PC-9 (cell line): Measurements from ENCODE around the gene PRDM16. TPM values are rescaled to one million over a fixed set of nuclear protein-coding genes. Genes with fewer than 3 reads are reported as not detected.

Experiments used
- BruUV-seq: library from RNA; stranded (reverse); fragments of 400-500 nt; replicated peaks from 2 replicates; lab custom pipeline; 2021; lab: Mats Ljungman, UMichigan
- CTCF ChIA-PET: fragments of 300-600 bp; sonication (Branson Sonifier 250); formaldehyde crosslinking; loops from one replicate; lab custom pipeline; 2022; ENCODE audit warnings: antibody characterized with exemption; lab: Charles Lee
- POLR2A ChIA-PET: fragments of 300-600 bp; sonication (Branson Sonifier 250); formaldehyde crosslinking; loops from one replicate; lab custom pipeline; 2022; ENCODE audit warnings: antibody characterized with exemption; ENCODE audit not compliant: unreplicated experiment; lab: Charles Lee
- DNase-seq, 2 experiments: peaks; one replicate each; pipeline versions ENCODE4 v3.0.0 to v3.0.0-alpha.2; 2015 to 2022; ENCODE audit warnings: mixed read lengths in 1 of 2
- H2AFZ ChIP-seq: fragments of 200-600 bp; sonication (generic); 2 replicates; pipeline ENCODE4 v1.8.1; 2017; ENCODE audit warnings: antibody characterized with exemption
- H3F3A ChIP-seq: fragments of 200-600 bp; sonication (generic); 2 replicates; pipeline ENCODE4 v1.8.1; 2017; ENCODE audit warnings: antibody characterized with exemption, mild to moderate bottlenecking, low read depth; ENCODE audit not compliant: insufficient read depth
- H3K27ac ChIP-seq: fragments of 200-600 bp; sonication (generic); 2 replicates; pipeline ENCODE4 v1.6.1; 2016; ENCODE audit warnings: mixed run types
- H3K27me3 ChIP-seq: fragments of 200-600 bp; sonication (generic); 2 replicates; pipeline ENCODE4 v1.6.1; 2016; ENCODE audit warnings: low read depth, mixed run types; ENCODE audit not compliant: insufficient read depth
- H3K36me3 ChIP-seq: fragments of 200-600 bp; sonication (generic); 2 replicates; pipeline ENCODE4 v1.6.1; 2016; ENCODE audit warnings: low read depth, mixed run types
- H3K4me1 ChIP-seq: fragments of 200-600 bp; sonication (generic); replicated peaks from 2 replicates; pipeline ENCODE4 v1.6.1; 2016; ENCODE audit warnings: mixed run types; ENCODE audit not compliant: insufficient read depth
- H3K4me2 ChIP-seq: fragments of 200-600 bp; sonication (generic); 2 replicates; pipeline ENCODE4 v1.6.1; 2017; ENCODE audit warnings: mixed run types
- H3K4me3 ChIP-seq: fragments of 200-600 bp; sonication (generic); 2 replicates; pipeline ENCODE4 v1.6.1; 2016; ENCODE audit warnings: mixed run types
- H3K79me2 ChIP-seq: fragments of 200-600 bp; sonication (generic); 2 replicates; pipeline ENCODE4 v1.6.1; 2017; ENCODE audit warnings: low read depth, mixed run types
- H3K9me2 ChIP-seq: fragments of 200-600 bp; sonication (generic); 2 replicates; pipeline ENCODE4 v1.8.1; 2017; ENCODE audit warnings: mild to moderate bottlenecking; ENCODE audit not compliant: insufficient read depth
- H3K9me3 ChIP-seq: fragments of 200-600 bp; sonication (generic); 2 replicates; pipeline ENCODE4 v1.8.1; 2016; ENCODE audit warnings: low read depth; ENCODE audit not compliant: insufficient read depth
- H4K20me1 ChIP-seq: fragments of 200-600 bp; sonication (generic); 2 replicates; pipeline ENCODE4 v1.8.1; 2017; ENCODE audit not compliant: insufficient read depth
- CTCF ChIP-seq: fragments of 200-600 bp; sonication (generic); conservative IDR thresholded peaks from 2 replicates; pipeline ENCODE4 v1.6.1; 2017; ENCODE audit warnings: mixed run types, antibody characterized with exemption, mild to moderate bottlenecking, moderate library complexity
- EZH2 ChIP-seq: fragments of 200-600 bp; sonication (generic); IDR thresholded peaks from 2 replicates; pipeline ENCODE4 v1.8.0; 2017; ENCODE audit warnings: antibody characterized with exemption, low read depth
- intact Hi-C: fragments of 100-400 bp; cut with micrococcal nuclease; formaldehyde crosslinking; loops from one replicate; pipeline ENCODE4 v1.10.0; 2022; ENCODE audit not compliant: unreplicated experiment
- total RNA-seq: library from RNA; stranded (reverse); gene quantifications from 2 replicates; pipeline ENCODE4 v1.2.3, GENCODE V29; 2021

PRDM16 gene
- total RNA-seq, 1 experiment from 2014 or later: not detected

DNA sequence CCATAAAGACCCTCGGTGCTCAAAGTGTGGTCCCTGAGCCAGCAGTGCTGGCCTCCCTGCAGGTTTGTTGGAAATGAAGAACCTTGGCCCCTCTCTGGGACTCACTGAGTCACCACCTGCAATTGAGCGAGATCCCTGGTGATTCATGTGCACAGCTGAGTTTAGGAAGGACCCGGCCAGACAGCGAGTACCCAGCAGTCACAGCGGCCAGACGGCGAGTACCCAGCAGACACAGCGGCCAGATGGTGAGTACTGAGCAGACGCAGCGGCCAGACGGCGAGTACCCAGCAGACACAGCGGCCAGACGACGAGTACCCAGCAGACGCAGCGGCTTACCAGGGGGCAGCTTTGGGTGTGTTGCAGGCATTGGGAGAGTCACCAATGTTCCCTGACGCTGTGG, 123.8 kb downstream of the PRDM16 start:
- TF ChIP-seq CTCF (no peak), EZH2 (no peak)
- ChIA-PET CTCF (no interaction called here), POLR2A (no interaction called here)
- intact Hi-C loops: no loop called here
- Histone ChIP-seq H3K4me3 (no peak overlapping the region), H3K4me2 (no peak overlapping the region), H4K20me1 (no peaks in the 10 kb centered on the region), H3F3A (no peaks in the 10 kb centered on the region), H3K4me1 (no peaks in the 10 kb centered on the region), H3K27me3 (peaks cover 99% of the 10 kb centered on the region), H3K9me3 (no peaks in the 10 kb centered on the region), H3K27ac (no peak overlapping the region), H2AFZ (no peak overlapping the region), H3K9me2 (no peaks in the 10 kb centered on the region), H3K79me2 (no peaks in the 10 kb centered on the region), H3K36me3 (no peaks in the 10 kb centered on the region)
- no TSS peak for BruUV-seq
- DNase-seq: no peak

GRCh38 chr1:3193811-3194210, 124.8 kb downstream of the PRDM16 start:
- no TSS peak for BruUV-seq

DNA sequence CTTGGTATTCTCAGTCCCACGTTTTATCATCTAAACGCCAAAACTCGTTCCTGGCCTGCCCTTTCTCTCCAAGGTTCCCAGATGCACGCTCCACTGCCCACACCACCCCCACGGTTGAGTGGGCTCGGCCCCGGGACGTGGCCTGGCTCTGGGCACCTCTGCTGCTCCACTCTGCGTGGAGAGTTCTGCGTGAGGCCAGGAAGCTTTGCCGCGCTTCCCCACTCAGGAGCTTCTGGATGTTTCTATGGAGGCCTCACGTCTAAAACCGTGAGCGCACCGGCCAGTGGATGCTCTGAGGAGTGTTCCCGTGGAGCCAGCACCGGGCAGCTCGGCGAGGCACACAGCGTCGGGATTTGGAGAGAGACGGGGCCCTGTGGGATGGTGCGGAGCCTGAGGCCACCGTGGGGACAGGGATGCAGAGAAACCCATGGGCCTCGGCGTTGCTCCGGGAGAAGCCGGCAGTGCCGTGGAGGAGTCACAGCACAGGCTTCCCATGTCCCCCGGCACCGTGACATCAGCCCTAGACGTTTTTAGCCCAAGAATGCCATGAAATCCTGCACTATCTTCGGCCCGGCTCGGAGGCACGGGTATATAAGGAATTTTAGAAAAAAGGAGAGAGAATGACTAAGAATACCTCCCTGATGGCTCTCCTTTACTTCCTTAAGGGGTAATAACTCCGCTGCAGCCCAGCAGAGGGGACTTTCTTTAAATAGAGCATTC, 125.9 kb downstream of the PRDM16 start:
- Histone ChIP-seq H3K79me2 (no peaks in the 10 kb centered on the region), H3K9me3 (no peaks in the 10 kb centered on the region), H4K20me1 (no peaks in the 10 kb centered on the region), H3K27ac (no peak overlapping the region), H3F3A (no peaks in the 10 kb centered on the region), H3K9me2 (no peaks in the 10 kb centered on the region), H3K27me3 (peaks cover 99% of the 10 kb centered on the region), H3K4me2 (no peak overlapping the region), H3K36me3 (no peaks in the 10 kb centered on the region), H3K4me1 (no peaks in the 10 kb centered on the region), H3K4me3 (no peak overlapping the region), H2AFZ (no peak overlapping the region)
- TF ChIP-seq EZH2 (peak; percentile 72; the same call in 1 of the 2 replicates), CTCF (no peak)
- ChIA-PET POLR2A (no interaction called here), CTCF (no interaction called here)
- intact Hi-C loops: no loop called here
- BruUV-seq: no TSS peak
- DNase-seq: no peak

More at GRCh38 chr1:3193811-3194210, 124.8 kb downstream of the PRDM16 start:
- H3K9me2 ChIP-seq: no peaks in the 10 kb centered on the region
- no peak for TF ChIP-seq EZH2
- no peak for TF ChIP-seq CTCF
- no peaks in the 10 kb centered on the region for H3K4me1 ChIP-seq
- POLR2A ChIA-PET: no interaction called here
- CTCF ChIA-PET: no interaction called here
- DNase-seq: no peak
- H3K79me2 ChIP-seq: no peaks in the 10 kb centered on the region
- H3K27me3 ChIP-seq: peaks cover 99% of the 10 kb centered on the region
- intact Hi-C loops: no loop called here
- no peaks in the 10 kb centered on the region for H4K20me1 ChIP-seq
- no peak overlapping the region for H3K4me3 ChIP-seq
- H3F3A ChIP-seq: no peaks in the 10 kb centered on the region
- H3K9me3 ChIP-seq: no peaks in the 10 kb centered on the region
- no peak overlapping the region for H2AFZ ChIP-seq
- no peaks in the 10 kb centered on the region for H3K36me3 ChIP-seq
- no peak overlapping the region for H3K27ac ChIP-seq
- no peak overlapping the region for H3K4me2 ChIP-seq
